H1 (cell line): ENCODE results near the gene PKD1L1. TPM values are rescaled to one million over a fixed set of nuclear protein-coding genes. Genes with fewer than 3 reads are reported as not detected.
A peak's percentile ranks its signal among the peaks of the same experiment; 100 is the strongest.

ENCODE experiments used
- CTCF ChIA-PET: fragments of 300-600 bp; sonication (Branson Sonifier 250); formaldehyde crosslinking; loops from one replicate; lab custom pipeline; 2021; ENCODE audit not compliant: partially characterized antibody; lab: Charles Lee
- POLR2A ChIA-PET: fragments of 300-600 bp; sonication (Branson Sonifier 250); formaldehyde crosslinking; loops from one replicate; lab custom pipeline; 2021; ENCODE audit warnings: inconsistent platforms; ENCODE audit not compliant: partially characterized antibody; lab: Charles Lee
- DNase-seq, 2 experiments: peaks; one replicate each; pipeline versions ENCODE4 v3.0.0 to v3.0.0-alpha.2; 2010 to 2022; ENCODE audit warnings: low spot score in 2 of 2, low read depth in 1 of 2, mixed read lengths in 1 of 2
- FAIRE-seq: peaks from 2 replicates; lab custom pipeline; 2011; peaks lifted over from hg19 to GRCh38; lab: Jason Lieb, UNC
- H2AFZ ChIP-seq: 2 replicates; pipeline ENCODE4 v1.8.1; 2012; ENCODE audit warnings: low read length, inconsistent platforms
- H2AK5ac ChIP-seq: 2 replicates; pipeline ENCODE4 v1.6.1; 2013; ENCODE audit warnings: low read depth, low read length
- H2BK120ac ChIP-seq: replicated peaks from 2 replicates; pipeline ENCODE3; 2013; ENCODE audit warnings: low read depth, low read length, inconsistent platforms
- H2BK12ac ChIP-seq: 2 replicates; pipeline ENCODE4 v1.6.1; 2013; ENCODE audit warnings: low read depth, low read length
- H2BK15ac ChIP-seq: 2 replicates; pipeline ENCODE4 v1.6.1; 2013; ENCODE audit warnings: low read length
- H2BK20ac ChIP-seq: 2 replicates; pipeline ENCODE4 v1.6.1; 2013; ENCODE audit warnings: low read length
- H2BK5ac ChIP-seq: 2 replicates; pipeline ENCODE4 v1.6.1; 2013; ENCODE audit warnings: low read depth, low read length
- H3K14ac ChIP-seq: 2 replicates; pipeline ENCODE4 v1.6.1; 2013; ENCODE audit warnings: inconsistent platforms; ENCODE audit not compliant: insufficient read length
- H3K18ac ChIP-seq: 2 replicates; pipeline ENCODE4 v1.6.1; 2013; ENCODE audit warnings: low read length; ENCODE audit errors: extremely low read depth
- H3K23ac ChIP-seq: 2 replicates; pipeline ENCODE4 v1.6.1; 2013; ENCODE audit warnings: inconsistent platforms; ENCODE audit not compliant: insufficient read length
- H3K23me2 ChIP-seq: 2 replicates; pipeline ENCODE4 v1.6.1; 2013; ENCODE audit warnings: low read depth, low read length
- H3K27ac ChIP-seq: 2 replicates; pipeline ENCODE4 v1.6.1; 2011; ENCODE audit warnings: low read depth, low read length, inconsistent platforms
- H3K27me3 ChIP-seq, 4 experiments: replicated peaks in 1 of 4; 1 replicate in 1 of 4; 2 replicates in 3 of 4; pipeline versions ENCODE4 v1.6.1 to v1.8.1; 2011 to 2013; ENCODE audit warnings: low read length in 3 of 4, mild to moderate bottlenecking in 3 of 4, inconsistent platforms in 2 of 4, mixed read lengths in 2 of 4, moderate library complexity in 1 of 4; ENCODE audit not compliant: control insufficient read depth in 3 of 4, insufficient read depth in 3 of 4; ENCODE audit errors: extremely low read depth in 1 of 4
- H3K36me3 ChIP-seq, 4 experiments: 2 replicates each; pipeline versions ENCODE4 v1.6.1 to v1.8.1; 2011 to 2013; ENCODE audit warnings: mild to moderate bottlenecking in 4 of 4, low read length in 3 of 4, moderate library complexity in 2 of 4, control low read depth in 1 of 4, inconsistent platforms in 1 of 4; ENCODE audit not compliant: insufficient read depth in 4 of 4, control insufficient read depth in 2 of 4
- H3K4ac ChIP-seq: replicated peaks from 2 replicates; pipeline ENCODE3; 2013; ENCODE audit warnings: low read length, low read depth, mixed read lengths, inconsistent platforms; ENCODE audit not compliant: insufficient read length
- H3K4me1 ChIP-seq, 4 experiments: replicated peaks in 1 of 4; 1 replicate in 1 of 4; 2 replicates in 3 of 4; pipeline versions ENCODE4 v1.6.1 to v1.8.1; 2011 to 2013; ENCODE audit warnings: low read length in 3 of 4, inconsistent platforms in 2 of 4, mixed read lengths in 1 of 4; ENCODE audit not compliant: insufficient read depth in 4 of 4, control insufficient read depth in 3 of 4
- H3K4me2 ChIP-seq, 2 experiments: 2 replicates each; pipeline versions ENCODE4 v1.6.1 to v1.8.1; 2011 to 2013; ENCODE audit warnings: low read depth in 2 of 2, low read length in 2 of 2, control low read depth in 1 of 2, inconsistent platforms in 1 of 2, mild to moderate bottlenecking in 1 of 2; ENCODE audit not compliant: insufficient read depth in 1 of 2
- H3K4me3 ChIP-seq, 4 experiments: fragments of 200-600, 300-600 bp in 1 of 4; sonication (generic), shearing (Covaris generic), sonication (Bioruptor Twin) in 1 of 4; 2 replicates each; pipeline versions ENCODE4 v1.5.1 to v1.8.1; 2011 to 2016; ENCODE audit warnings: low read length in 4 of 4, low read depth in 3 of 4, control low read depth in 2 of 4, inconsistent platforms in 2 of 4, mild to moderate bottlenecking in 2 of 4, mixed read lengths in 1 of 4, moderate library complexity in 1 of 4; ENCODE audit not compliant: insufficient read depth in 2 of 4; ENCODE audit errors: extremely low read depth in 1 of 4
- H3K56ac ChIP-seq: replicated peaks from 2 replicates; pipeline ENCODE3; 2013; ENCODE audit warnings: low read depth, mild to moderate bottlenecking, mixed read lengths, low read length, inconsistent platforms; ENCODE audit not compliant: insufficient read length
- H3K79me1 ChIP-seq: 2 replicates; pipeline ENCODE4 v1.6.1; 2013; ENCODE audit warnings: low read depth, low read length, control low read depth
- H3K79me2 ChIP-seq, 2 experiments: 2 replicates each; pipeline versions ENCODE4 v1.6.1 to v1.8.1; 2012 to 2013; ENCODE audit warnings: low read length in 2 of 2, mild to moderate bottlenecking in 2 of 2, inconsistent platforms in 1 of 2; ENCODE audit not compliant: insufficient read depth in 2 of 2, control insufficient read depth in 1 of 2
- H3K9ac ChIP-seq, 4 experiments: replicated peaks in 1 of 4; 1 replicate in 1 of 4; 2 replicates in 3 of 4; pipeline versions ENCODE4 v1.6.1 to v1.8.1; 2011 to 2013; ENCODE audit warnings: low read depth in 3 of 4, low read length in 3 of 4, control low read depth in 2 of 4, mild to moderate bottlenecking in 2 of 4, moderate library complexity in 2 of 4, inconsistent platforms in 1 of 4; ENCODE audit errors: extremely low read depth in 1 of 4
- H3K9me3 ChIP-seq, 2 experiments: 2 replicates each; pipeline versions ENCODE4 v1.6.1 to v1.8.1; 2012 to 2013; ENCODE audit warnings: mild to moderate bottlenecking in 2 of 2, moderate library complexity in 2 of 2, control low read depth in 1 of 2, inconsistent platforms in 1 of 2, low read depth in 1 of 2, low read length in 1 of 2, mixed read lengths in 1 of 2; ENCODE audit not compliant: insufficient read depth in 2 of 2
- H4K20me1 ChIP-seq, 2 experiments: replicated peaks in 1 of 2; 2 replicates each; pipeline versions ENCODE3 to v1.8.1; 2011 to 2013; ENCODE audit warnings: inconsistent platforms in 2 of 2, low read length in 2 of 2, mild to moderate bottlenecking in 1 of 2; ENCODE audit not compliant: insufficient read depth in 2 of 2, control insufficient read depth in 1 of 2
- H4K5ac ChIP-seq: 2 replicates; pipeline ENCODE4 v1.6.1; 2013; ENCODE audit warnings: low read length, low read depth, mixed read lengths, inconsistent platforms; ENCODE audit not compliant: insufficient read length
- H4K8ac ChIP-seq: 2 replicates; pipeline ENCODE4 v1.8.0; 2013; ENCODE audit warnings: mild to moderate bottlenecking, moderate library complexity, low read length, inconsistent platforms; ENCODE audit not compliant: insufficient read depth; ENCODE audit errors: extremely low read depth
- H4K91ac ChIP-seq: replicated peaks from 2 replicates; pipeline ENCODE3; 2013; ENCODE audit warnings: low read length, mixed read lengths, inconsistent platforms; ENCODE audit not compliant: insufficient read length
- CTCF ChIP-seq, 3 experiments: IDR thresholded peaks; 1 replicate in 2 of 3; 2 replicates in 1 of 3; pipeline versions ENCODE4 v1.5.1 to v1.6.1; 2011; ENCODE audit warnings: low read length in 3 of 3, mild to moderate bottlenecking in 3 of 3, inconsistent platforms in 2 of 3, low read depth in 1 of 3, moderate library complexity in 1 of 3; ENCODE audit not compliant: insufficient read depth in 1 of 3; ENCODE audit errors: control extremely low read depth in 1 of 3
- EP300 ChIP-seq, 2 experiments: IDR thresholded peaks; 1 replicate in 1 of 2; 2 replicates in 1 of 2; pipeline ENCODE4 v1.6.1; 2011 to 2012; ENCODE audit warnings: low read depth in 2 of 2, low read length in 2 of 2, mild to moderate bottlenecking in 2 of 2, borderline replicate concordance in 1 of 2, inconsistent platforms in 1 of 2, moderate library complexity in 1 of 2
- NRF1 ChIP-seq: IDR thresholded peaks from 2 replicates; pipeline ENCODE4 v1.6.1; 2011; ENCODE audit warnings: mild to moderate bottlenecking, low read depth, low read length, improper control_type of control experiment
- RAD21 ChIP-seq, 2 experiments: IDR thresholded peaks in 1 of 2; conservative IDR thresholded peaks in 1 of 2; 2 replicates each; pipeline ENCODE4 v1.6.1; 2011; ENCODE audit warnings: low read depth in 2 of 2, low read length in 2 of 2, improper control_type of control experiment in 1 of 2, inconsistent platforms in 1 of 2, mild to moderate bottlenecking in 1 of 2, moderate library complexity in 1 of 2
- RBBP5 ChIP-seq: IDR thresholded peaks from 2 replicates; pipeline ENCODE4 v1.7.1; 2012; ENCODE audit warnings: low read depth, mild to moderate bottlenecking, inconsistent platforms, low read length, moderate library complexity, borderline replicate concordance
- WGBS, 2 experiments: shearing (Covaris generic) in 1 of 2; methylation state at CpG; one replicate each; pipeline versions ENCODE4 v1.1.6 to v1.1.7; 2013 to 2015; ENCODE audit warnings: low lambda C conversion rate in 2 of 2, mixed read lengths in 2 of 2, inconsistent platforms in 1 of 2, low coverage in 1 of 2, missing lambda C conversion rate in 1 of 2; ENCODE audit not compliant: insufficient replicate concordance in 2 of 2, insufficient coverage in 1 of 2, insufficient read length in 1 of 2; ENCODE audit errors: extremely low coverage in 1 of 2, missing lambda C conversion rate in 1 of 2; 5-methylcytosine and 5-hydroxymethylcytosine counted together
- polyA plus RNA-seq, 7 experiments: library from polyadenylated mRNA; depleted of rRNA in 3 of 7; stranded (reverse) in 5 of 7; unstranded in 2 of 7; fragments of >200 nt in 5 of 7; fragments of 200-250 nt in 2 of 7; gene quantifications; 1 replicate in 5 of 7; 2 replicates in 1 of 7; 4 replicates in 1 of 7; pipeline versions ENCODE4 v1.2.1 to v1.2.3, GENCODE V29; 2011 to 2013; ENCODE audit warnings: missing spikeins in 2 of 7, mixed read lengths in 2 of 7
- total RNA-seq: library from RNA; stranded (reverse); fragmentation: NEBNext Ultra II Directional; extraction: Animal tissue kit (Norgen Biotek cat#: 25700); gene quantifications from 2 replicates; pipeline ENCODE4 v1.2.1, GENCODE V29; 2021

Gene PKD1L1
- total and polyA plus RNA-seq, 2 of the 8 experiments (the other 6 are each of a cell fraction or from before 2014, with no cell fraction given): 0.22 to 0.35 TPM

- Histone ChIP-seq H4K8ac (no peak overlapping the region; the same call in 1 of the 2 replicates), H3K23me2 (no peaks in the 10 kb centered on the region), H4K91ac (no peak overlapping the region), H3K18ac (no peak overlapping the region), H3K79me1 (no peaks in the 10 kb centered on the region), H3K56ac (no peak overlapping the region), H3K27me3 (no peaks in the 10 kb centered on the region), H3K14ac (no peak overlapping the region), H3K27ac (no peak overlapping the region), H3K23ac (no peak overlapping the region), H2AK5ac (no peak overlapping the region), H2BK120ac (no peak overlapping the region), H2AFZ (no peak overlapping the region), H4K5ac (no peak overlapping the region), H3K79me2 (no peaks in the 10 kb centered on the region), H4K20me1 (no peaks in the 10 kb centered on the region), H2BK12ac (no peak overlapping the region), H3K4ac (no peak overlapping the region), H3K9ac (no peak overlapping the region), H2BK15ac (no peak overlapping the region), H2BK5ac (no peak overlapping the region), H3K4me2 (no peak overlapping the region), H2BK20ac (no peak overlapping the region), H3K9me3 (no peaks in the 10 kb centered on the region; a peak in 1 of 4 replicates), H3K4me3 (no peak overlapping the region), H3K36me3 (no peaks in the 10 kb centered on the region), H3K4me1 (no peaks in the 10 kb centered on the region)
- POLR2A ChIA-PET: interaction anchor here (0.8 kb wide), 1 partner anchor 114 kb away, joined by 3 read pairs; no protein-coding TSS in a partner anchor
- TF ChIP-seq CTCF (IDR thresholded peaks at IDR 0.05; ENCODE audit: control extremely low read depth in 1 of 3, insufficient read depth in 1 of 3, low read depth in 1 of 3, low read length in 3 of 3) (peak; percentile 65 to 79 (median 73)), RBBP5 (no peak), NRF1 (no peak), EP300 (IDR thresholded peaks at IDR 0.05; ENCODE audit: borderline replicate concordance in 1 of 2, low read depth in 2 of 2, low read length in 2 of 2) (no peak), RAD21 (IDR thresholded peaks at IDR 0.05 in 1 of 2, conservative IDR thresholded peaks at IDR 0.05 in 1 of 2; ENCODE audit: low read depth in 2 of 2, low read length in 2 of 2) (peak; percentile 82 to 84)
- FAIRE-seq (no peak), DNase-seq (peak in 1 of 2 experiments; percentile 52)
- CTCF ChIA-PET: interaction anchor here (0.7 to 3.1 kb wide), 16 partner anchors 9 to 586 kb away, joined by 3 to 28 read pairs (median 4); partner anchors contain the start of gene PKD1L1
- 83% methylated on average over 9 of the region's 9 CpGs; no CpG with 5 or more reads in 1 of the 2 experiments for WGBS, 2 experiments
Measured at GRCh38 chr7:47852330-47853245, 95.7 kb downstream of the PKD1L1 start.
